ENCODE measurements around the gene GRIK3.

DNA sequence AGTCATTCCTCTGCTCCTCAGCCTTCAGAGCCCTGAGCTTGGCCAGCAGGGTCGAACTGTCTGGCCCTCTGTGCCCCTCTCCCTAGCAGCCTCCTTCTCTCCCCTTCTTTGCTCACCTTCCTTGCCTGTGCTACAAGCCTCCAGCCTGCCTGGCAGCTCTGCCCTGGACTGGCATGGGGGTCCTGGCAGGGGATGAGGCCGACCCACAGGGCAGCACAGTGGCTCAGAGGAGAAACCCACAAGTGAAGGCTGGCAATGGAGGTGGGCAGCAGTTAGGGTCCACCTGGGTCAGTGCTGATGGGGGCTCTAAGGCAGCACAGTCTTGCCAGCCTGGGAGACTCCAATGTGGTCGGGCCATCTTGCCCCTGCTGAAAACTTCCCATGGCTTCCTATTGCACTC, 274.2 kb downstream of the GRIK3 start:
- TF ChIP-seq CTCF (optimal IDR thresholded peaks at IDR 0.05 in 1 of 3, IDR thresholded peaks at IDR 0.05 in 1 of 3, conservative IDR thresholded peaks at IDR 0.05 in 1 of 3; ENCODE audit: extremely low read depth in 1 of 3, insufficient read depth in 2 of 3, low read length in 3 of 3): no peak
- no peak for TF ChIP-seq EZH2 (IDR thresholded peaks at IDR 0.05; ENCODE audit: low read length)
